ENCODE measurements around the gene RPUSD1. TPM values are rescaled to one million over a fixed set of nuclear protein-coding genes. Genes with fewer than 3 reads are reported as not detected.

RPUSD1 gene
- total and polyA plus RNA-seq, 2 donors (not counting 1 experiment from before 2014, with no cell fraction given), result 34.7 to 46.1 TPM

GRCh38 chr16:759110-759910 is 28.9 kb downstream of the RPUSD1 start:
- no peak for DNase-seq

More at GRCh38 chr16:759110-759910, 28.9 kb downstream of the RPUSD1 start:
- no peaks in the 10 kb centered on the region for H3K79me2 ChIP-seq (ENCODE audit: control insufficient read depth, insufficient read depth, low read length)
- no peak overlapping the region for H3K4me2 ChIP-seq (replicated peaks; ENCODE audit: low read depth, low read length, poor library complexity, severe bottlenecking)
- 99% methylated on average over 31 of the region's 34 CpGs for WGBS (ENCODE audit: insufficient coverage)
- H4K20me1 ChIP-seq (ENCODE audit: control insufficient read depth, insufficient read depth, low read length, poor library complexity, severe bottlenecking), result no peaks in the 10 kb centered on the region
- no peak overlapping the region for H3K4me3 ChIP-seq (ENCODE audit: control extremely low read depth in 1 of 5, extremely low read depth in 1 of 5, insufficient read depth in 1 of 5, low read depth in 2 of 5, low read length in 4 of 5)
- Mint-ChIP-seq H3K4me3 (no peak overlapping the region), H3K27me3 (peaks cover 14% of the 10 kb centered on the region), H3K9me3 (ENCODE audit: insufficient read depth) (peaks cover 3% of the 10 kb centered on the region), H3K27ac (no peak overlapping the region), H3K4me1 (peaks cover 1% of the 10 kb centered on the region)
- CTCF ChIA-PET, result no interaction called here
- POLR2A ChIA-PET, result no interaction called here
- no peak overlapping the region for H3K9ac ChIP-seq (ENCODE audit: low read length)
- TF ChIP-seq EZH2 (IDR thresholded peaks at IDR 0.05; ENCODE audit: borderline replicate concordance, insufficient read depth, low read depth, low read length, poor library complexity, severe bottlenecking) (no peak), CTCF (IDR thresholded peaks at IDR 0.05) (no peak)
- H3K4me1 ChIP-seq (ENCODE audit: control insufficient read depth in 2 of 2, insufficient read depth in 2 of 2, low read length in 2 of 2), result peaks cover 4 to 6% of the 10 kb centered on the region in 2 donors
- intact Hi-C loops (cut with micrococcal nuclease), result no loop called here
- peaks cover 0 to 4% (median 0%) of the 10 kb centered on the region in 3 donors for H3K9me3 ChIP-seq (ENCODE audit: control extremely low read depth in 1 of 3, control insufficient read depth in 2 of 3, insufficient read depth in 1 of 3, low read length in 2 of 3)
- H3K36me3 ChIP-seq (replicated peaks in 1 of 2; ENCODE audit: control extremely low read depth in 1 of 2, control insufficient read depth in 1 of 2, extremely low read depth in 1 of 2, insufficient read depth in 2 of 2, low read length in 1 of 2), result no peaks in the 10 kb centered on the region
- ATAC-seq (ENCODE audit: low read depth), result no peak
- H3K27ac ChIP-seq (ENCODE audit: low read length in 2 of 2), result no peak overlapping the region
- peaks cover 0 to 2% (median 0%) of the 10 kb centered on the region in 4 experiments for H3K27me3 ChIP-seq (replicated peaks in 1 of 4; ENCODE audit: control extremely low read depth in 1 of 4, control insufficient read depth in 3 of 4, insufficient read depth in 4 of 4, low read length in 3 of 4)
- no peak overlapping the region for H2AFZ ChIP-seq (ENCODE audit: insufficient read depth, low read depth, low read length, poor library complexity, severe bottlenecking)
